Gastrocnemius medialis (tissue), 4 donors: ENCODE results near the gene CRLF2.

Experiments
- POLR2A ChIP-seq, 2 donors: fragments of 450-650 bp; IDR thresholded peaks; one replicate each; pipeline ENCODE4 v1.6.1; 2017; ENCODE audit warnings: antibody characterized with exemption in 2 of 2, mild to moderate bottlenecking in 2 of 2, moderate library complexity in 2 of 2
- TF ChIP-seq, protein P1 (sequence below), 5 experiments: fragments of 450-650 bp in 3 of 5; fragments of 200-600 bp in 2 of 5; sonication (generic) in 2 of 5; IDR thresholded peaks in 4 of 5; conservative IDR thresholded peaks in 1 of 5; 1 replicate in 4 of 5; 2 replicates in 1 of 5; pipeline ENCODE4 v1.5.1; 2016 to 2019; ENCODE audit warnings: antibody characterized with exemption in 5 of 5, mild to moderate bottlenecking in 3 of 5, moderate library complexity in 3 of 5

DNA sequence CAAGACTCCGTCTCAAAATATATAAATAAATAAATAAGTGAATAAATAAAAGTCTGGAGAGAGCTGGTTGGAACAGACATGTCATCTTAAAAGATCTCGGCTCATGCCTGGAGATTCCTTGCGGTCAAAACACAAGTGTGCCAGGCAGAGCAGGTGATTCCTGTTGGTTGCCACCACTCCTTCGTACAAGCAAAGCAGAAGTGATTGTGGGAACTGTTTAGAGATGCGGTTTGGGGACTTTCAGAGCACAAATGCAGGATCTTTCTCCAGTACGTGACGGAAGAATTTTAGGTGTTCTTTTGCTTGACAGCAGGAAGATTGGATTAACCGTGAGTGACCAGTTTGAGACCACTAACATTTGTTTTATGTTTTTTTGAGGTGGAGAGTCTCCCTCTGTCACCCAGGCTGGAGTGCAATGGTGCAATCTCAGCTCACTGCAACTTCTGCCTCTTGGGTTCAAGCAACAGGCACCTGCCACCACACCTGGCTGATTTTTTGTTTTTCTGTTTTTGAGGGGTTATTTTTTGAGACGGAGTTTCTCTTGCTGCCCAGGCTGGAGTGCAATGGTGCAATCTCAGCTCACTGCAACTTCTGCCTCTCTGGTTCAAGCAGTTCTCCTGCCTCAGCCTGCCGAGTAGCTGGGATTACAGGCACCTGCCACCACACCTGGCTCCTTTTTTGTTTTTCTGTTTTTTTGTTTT, 2.8 kb upstream of the CRLF2 start:
- TF ChIP-seq, protein P1, sequence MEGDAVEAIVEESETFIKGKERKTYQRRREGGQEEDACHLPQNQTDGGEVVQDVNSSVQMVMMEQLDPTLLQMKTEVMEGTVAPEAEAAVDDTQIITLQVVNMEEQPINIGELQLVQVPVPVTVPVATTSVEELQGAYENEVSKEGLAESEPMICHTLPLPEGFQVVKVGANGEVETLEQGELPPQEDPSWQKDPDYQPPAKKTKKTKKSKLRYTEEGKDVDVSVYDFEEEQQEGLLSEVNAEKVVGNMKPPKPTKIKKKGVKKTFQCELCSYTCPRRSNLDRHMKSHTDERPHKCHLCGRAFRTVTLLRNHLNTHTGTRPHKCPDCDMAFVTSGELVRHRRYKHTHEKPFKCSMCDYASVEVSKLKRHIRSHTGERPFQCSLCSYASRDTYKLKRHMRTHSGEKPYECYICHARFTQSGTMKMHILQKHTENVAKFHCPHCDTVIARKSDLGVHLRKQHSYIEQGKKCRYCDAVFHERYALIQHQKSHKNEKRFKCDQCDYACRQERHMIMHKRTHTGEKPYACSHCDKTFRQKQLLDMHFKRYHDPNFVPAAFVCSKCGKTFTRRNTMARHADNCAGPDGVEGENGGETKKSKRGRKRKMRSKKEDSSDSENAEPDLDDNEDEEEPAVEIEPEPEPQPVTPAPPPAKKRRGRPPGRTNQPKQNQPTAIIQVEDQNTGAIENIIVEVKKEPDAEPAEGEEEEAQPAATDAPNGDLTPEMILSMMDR (IDR thresholded peaks at IDR 0.05 in 4 of 5, conservative IDR thresholded peaks at IDR 0.05 in 1 of 5) = no peak
- TF ChIP-seq POLR2A (IDR thresholded peaks at IDR 0.05) = no peak
